ENCODE results near the gene CRIP2.

CRIP2 gene, protein sequence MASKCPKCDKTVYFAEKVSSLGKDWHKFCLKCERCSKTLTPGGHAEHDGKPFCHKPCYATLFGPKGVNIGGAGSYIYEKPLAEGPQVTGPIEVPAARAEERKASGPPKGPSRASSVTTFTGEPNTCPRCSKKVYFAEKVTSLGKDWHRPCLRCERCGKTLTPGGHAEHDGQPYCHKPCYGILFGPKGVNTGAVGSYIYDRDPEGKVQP

DNA sequence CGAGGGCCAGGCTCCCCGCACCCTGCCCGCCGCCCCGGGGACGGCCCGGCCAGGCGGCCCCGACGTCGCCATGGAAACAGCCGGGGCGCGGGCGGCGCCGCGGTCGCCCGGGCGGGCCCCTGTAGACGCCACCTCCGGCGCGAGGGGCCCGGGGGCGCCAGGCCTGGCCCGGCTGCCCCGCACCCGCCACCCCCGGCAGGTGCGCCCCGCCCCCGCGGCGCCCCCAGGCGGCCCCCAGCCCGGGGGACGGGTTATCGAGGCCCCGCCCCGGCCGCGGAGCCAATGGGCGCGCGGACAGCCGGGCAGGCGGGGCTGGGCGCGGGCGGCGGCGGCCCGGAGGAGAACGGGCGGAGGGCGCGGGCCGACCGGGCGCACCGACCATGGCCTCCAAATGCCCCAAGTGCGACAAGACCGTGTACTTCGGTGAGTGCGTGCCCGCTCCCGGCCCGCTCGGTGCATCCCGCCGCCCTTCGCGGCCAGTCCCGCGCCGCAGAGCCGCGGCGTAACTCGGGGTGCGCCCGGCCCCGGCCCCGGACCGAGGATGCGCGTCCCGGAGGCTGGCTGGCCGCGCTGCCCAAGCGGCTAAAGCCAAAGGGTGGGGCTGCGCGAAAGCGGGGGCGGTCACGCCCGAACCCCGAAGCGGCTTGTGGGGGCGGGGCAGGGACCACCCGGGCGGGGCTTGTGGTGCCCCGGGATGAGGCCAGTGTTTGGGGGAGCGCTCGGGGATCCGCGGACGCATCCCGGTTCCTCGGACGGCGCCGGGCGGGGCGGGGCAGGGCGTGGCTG, at the start of gene CRIP2:
Gene CRIP2 (plus strand): TSS at position 339 of the 786 bp plus-strand sequence. CDS start 42 bp downstream, at position 381.
- DNase-seq (ENCODE audit: low spot score) = peak; percentile 63

- DNase-seq (ENCODE audit: low spot score) = no peak
Observed at GRCh38 chr14:105424861-105425260, 49.8 kb upstream of the CRIP2 start.

GRCh38 chr14:105425823-105426247, 48.8 kb upstream of the CRIP2 start:
- DNase-seq (ENCODE audit: low spot score) = no peak

DNA sequence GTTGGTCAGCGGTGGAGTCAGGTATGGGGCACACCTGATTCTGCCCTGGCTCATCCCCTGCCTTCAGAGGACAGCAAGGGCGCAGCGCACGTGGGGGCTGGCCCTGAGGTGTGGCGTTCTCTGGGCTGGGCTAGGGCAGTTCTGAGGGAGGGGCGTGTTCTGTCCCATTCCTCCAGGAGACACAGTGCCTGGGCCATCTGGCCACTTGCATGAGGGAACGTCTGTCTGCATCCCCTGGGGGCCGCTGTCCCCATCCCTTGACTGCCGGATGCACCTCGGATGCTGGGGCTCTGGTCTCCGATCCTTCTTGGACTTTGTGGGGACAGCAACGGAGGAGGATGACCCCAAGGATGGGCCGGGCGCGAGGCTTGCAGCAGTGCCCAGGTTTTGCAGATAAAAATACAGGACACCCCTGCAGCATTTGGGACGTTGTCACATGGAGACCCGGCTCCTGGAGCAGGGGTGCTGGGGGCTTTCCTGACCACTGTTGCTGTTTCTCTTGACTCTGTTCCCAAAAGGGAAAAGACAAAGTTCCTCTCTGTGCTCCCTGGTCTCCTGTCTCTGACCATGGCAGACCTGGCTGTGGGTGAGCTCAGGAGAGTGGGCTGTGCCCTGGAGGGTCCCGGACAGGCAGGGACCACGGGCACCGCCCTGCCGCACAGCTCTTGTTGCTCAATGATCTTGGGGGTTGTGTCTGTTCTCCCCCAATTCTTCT, 48.0 kb upstream of the CRIP2 start:
- DNase-seq (ENCODE audit: low spot score) = no peak

- no peak for DNase-seq (ENCODE audit: low spot score)
Observed at GRCh38 chr14:105427412-105427811, 47.2 kb upstream of the CRIP2 start.

- DNase-seq (ENCODE audit: low spot score) = no peak
Observed at GRCh38 chr14:105427936-105428485, 46.6 kb upstream of the CRIP2 start.

- DNase-seq (ENCODE audit: low spot score) = peak; percentile 46
Observed at GRCh38 chr14:105430042-105430441, 44.6 kb upstream of the CRIP2 start.

DNA sequence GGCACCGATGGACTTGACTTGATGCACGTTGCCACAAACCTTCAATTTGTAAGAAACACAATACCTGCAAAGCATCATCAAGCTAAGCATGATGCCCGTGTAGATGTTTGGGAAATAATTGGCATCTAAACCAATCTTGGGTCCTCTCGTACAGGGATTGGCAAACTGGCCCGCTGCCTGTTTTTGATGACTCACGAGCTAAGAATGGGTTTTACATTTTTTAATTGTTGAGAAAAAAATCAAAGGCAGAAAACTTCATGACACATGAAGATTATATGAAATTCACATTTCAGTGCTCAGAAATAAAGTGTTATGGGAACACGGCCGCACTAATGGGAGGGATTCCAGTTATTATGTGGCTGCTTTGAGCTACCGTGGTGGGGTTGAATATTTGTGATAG, 44.1 kb upstream of the CRIP2 start:
- DNase-seq (ENCODE audit: low spot score) = peak; percentile 63

- no peak for DNase-seq (ENCODE audit: low spot score)
Observed at GRCh38 chr14:105431256-105431655, 43.4 kb upstream of the CRIP2 start.

DNA sequence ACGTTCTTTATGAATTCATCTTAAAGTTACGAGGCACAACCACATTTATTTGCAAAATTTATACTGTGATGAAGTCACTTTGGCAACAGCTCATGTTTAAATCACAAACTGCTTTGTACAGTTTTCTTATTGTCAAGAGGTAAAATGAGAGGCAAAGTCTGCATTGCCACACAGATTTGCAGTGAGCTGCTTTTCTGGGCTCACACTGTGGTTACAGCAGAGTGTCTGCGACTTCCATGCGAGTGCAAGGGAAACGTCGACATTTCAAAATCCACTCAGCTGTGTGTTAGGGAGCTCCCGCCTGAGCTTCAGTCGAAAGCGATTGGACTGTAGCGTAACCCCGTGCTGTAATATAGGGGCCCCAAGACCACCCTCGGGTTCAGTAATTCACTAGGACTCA, 42.0 kb upstream of the CRIP2 start:
- DNase-seq (ENCODE audit: low spot score) = no peak

- DNase-seq (ENCODE audit: low spot score) = no peak
Observed at GRCh38 chr14:105433161-105433605, 41.4 kb upstream of the CRIP2 start.

GRCh38 chr14:105436402-105436801, 38.2 kb upstream of the CRIP2 start:
- DNase-seq (ENCODE audit: low spot score) = no peak

GRCh38 chr14:105436891-105437722, 37.5 kb upstream of the CRIP2 start:
- no peak for DNase-seq (ENCODE audit: low spot score)

DNA sequence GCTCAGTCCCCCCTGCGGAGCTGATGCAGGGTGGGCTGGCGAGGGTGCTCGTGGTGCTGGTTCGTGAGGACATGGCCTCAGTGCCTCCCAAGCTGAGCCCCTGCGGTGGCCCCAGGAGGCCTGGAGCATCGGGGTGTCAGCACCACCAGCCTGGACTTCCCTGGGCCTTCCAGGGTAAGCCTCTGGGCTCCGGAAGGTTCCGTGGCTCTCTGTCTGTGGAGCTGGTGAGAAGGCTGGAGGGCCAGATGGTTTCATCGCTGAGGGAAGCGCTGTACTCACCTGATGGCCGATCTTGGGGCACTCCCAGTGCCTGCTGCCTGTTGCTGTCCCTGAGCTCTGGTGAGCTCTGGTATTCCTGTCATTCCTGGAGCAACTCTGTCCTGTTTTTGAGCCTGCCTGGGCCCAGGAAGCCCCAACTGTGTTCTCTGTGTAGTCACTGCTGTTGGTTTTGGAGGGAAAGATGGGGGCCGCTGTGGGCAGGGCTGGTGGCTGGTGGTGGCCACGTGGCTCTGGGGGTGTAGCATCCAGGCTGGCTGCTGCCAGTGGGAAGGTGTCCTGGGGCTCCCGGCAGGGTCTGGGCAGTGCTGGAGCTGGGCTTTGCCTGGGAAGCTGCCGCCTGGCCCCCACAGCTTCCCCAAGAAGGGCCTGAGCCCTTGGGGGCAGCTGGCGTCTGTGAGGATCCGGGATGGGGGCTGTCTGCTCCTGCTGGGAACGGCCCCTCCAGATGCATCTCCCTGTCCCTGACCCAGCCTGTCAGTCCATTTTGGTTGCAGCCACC, 36.7 kb upstream of the CRIP2 start:
- DNase-seq (ENCODE audit: low spot score) = no peak

DNA sequence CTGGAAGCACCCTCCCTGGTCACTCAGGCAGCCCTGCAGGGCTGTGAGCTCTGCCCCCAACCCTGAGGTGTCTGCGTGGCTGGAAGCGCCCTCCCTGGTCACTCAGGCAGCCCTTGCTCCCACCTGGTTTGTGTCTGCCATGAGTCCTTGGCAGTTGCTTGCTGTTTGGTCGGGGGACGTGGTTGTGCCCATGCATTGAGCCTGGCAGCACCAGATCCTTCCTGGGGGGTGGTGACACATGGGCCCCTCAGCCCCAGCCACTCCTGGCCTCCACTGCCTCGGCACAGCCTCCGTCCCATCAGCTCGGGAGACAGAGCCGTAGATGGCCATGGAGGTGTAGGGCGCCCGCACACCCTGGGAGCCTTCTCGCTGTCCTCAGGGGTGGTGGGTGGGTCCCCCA, 35.4 kb upstream of the CRIP2 start:
- DNase-seq (ENCODE audit: low spot score) = no peak

- DNase-seq (ENCODE audit: low spot score) = no peak
Observed at GRCh38 chr14:105439710-105440553, 34.7 kb upstream of the CRIP2 start.

DNA sequence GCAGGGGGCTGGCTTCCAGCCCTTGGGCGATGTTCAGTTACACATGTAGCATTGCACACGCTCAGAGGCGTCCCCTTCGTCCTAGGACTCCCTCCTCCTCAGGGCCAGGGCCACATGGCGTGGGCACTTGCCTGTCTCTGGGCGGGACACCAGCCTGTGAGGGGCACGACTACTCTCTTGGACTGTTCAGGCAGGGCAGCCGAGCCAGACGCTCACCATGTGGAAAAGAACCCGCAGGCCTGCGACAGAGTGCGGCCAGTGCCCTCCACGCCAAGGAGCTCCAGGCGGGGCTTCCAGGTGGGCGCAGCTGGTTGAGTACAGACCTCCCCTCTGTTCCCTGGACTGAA, 34.1 kb upstream of the CRIP2 start:
- DNase-seq (ENCODE audit: low spot score) = no peak

- no peak for DNase-seq (ENCODE audit: low spot score)
Observed at GRCh38 chr14:105440992-105441391, 33.6 kb upstream of the CRIP2 start.

GRCh38 chr14:105442125-105442524, 32.5 kb upstream of the CRIP2 start:
- DNase-seq (ENCODE audit: low spot score) = no peak

- DNase-seq (ENCODE audit: low spot score) = no peak
Observed at GRCh38 chr14:105442834-105443233, 31.8 kb upstream of the CRIP2 start.
